ENCODE measurements around the gene ITGB6. TPM values are rescaled to one million over a fixed set of nuclear protein-coding genes. Genes with fewer than 3 reads are reported as not detected.
"Not testable (repeated sequence)": the region's sequence is repeated elsewhere in the genome, so short reads cannot be mapped to it uniquely, and the experiment has no call there.

Gene ITGB6
- total RNA-seq, 2 experiments from 2014 or later, result not detected

DNA sequence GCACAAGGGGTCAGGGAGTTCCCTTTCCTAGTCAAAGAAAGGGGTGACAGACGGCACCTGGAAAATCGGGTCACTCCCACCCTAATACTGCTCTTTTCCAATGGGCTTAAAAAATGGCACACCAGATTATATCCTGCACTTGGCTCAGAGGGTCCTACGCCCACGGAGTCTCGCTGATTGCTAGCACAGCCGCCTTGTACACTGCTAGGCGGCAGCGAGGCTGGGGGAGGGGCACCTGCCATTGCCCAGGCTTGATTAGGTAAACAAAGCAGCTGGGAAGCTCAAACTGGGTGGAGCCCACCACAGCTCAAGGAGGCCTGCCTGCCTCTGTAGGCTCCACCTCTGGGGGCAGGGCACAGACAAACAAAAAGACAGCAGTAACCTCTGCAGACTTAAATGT, 85.4 kb downstream of the ITGB6 start:
- H3K36me3 Mint-ChIP-seq; CTCF ChIA-PET; POLR2A ChIA-PET; H3K9me3 Mint-ChIP-seq; H3K4me1 Mint-ChIP-seq (ENCODE audit: low read depth); H3K4me3 Mint-ChIP-seq; DNase-seq; H3K27ac Mint-ChIP-seq: not testable (repeated sequence)
- H3K27me3 Mint-ChIP-seq, result peaks cover 19% of the 10 kb centered on the region
- intact Hi-C loops (cut with micrococcal nuclease), result loop anchor here (5.0 kb wide), 1 partner anchor 1158 kb away; no protein-coding TSS in a partner anchor

DNA sequence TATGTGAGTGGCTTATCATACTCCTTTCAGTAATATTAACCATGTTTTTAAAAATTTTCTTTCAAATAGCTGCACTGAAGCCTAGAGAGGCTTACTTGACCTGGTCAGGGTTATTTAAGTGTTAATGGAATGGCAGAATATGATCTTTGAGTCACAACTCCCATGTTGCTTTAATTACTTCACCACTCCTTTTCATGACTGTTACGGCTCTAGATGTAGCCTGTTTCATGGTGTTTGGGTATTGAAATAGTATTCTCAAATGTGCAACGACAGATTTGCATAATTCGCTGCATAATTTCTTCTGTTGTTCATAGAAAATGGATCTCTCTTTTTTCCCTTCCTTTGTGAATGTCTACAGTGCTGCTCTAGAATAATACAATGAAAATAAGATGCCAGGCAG, 86.1 kb downstream of the ITGB6 start:
- Mint-ChIP-seq H3K4me3 (no peak overlapping the region), H3K4me1 (ENCODE audit: low read depth) (no peaks in the 10 kb centered on the region), H3K9me3 (no peaks in the 10 kb centered on the region), H3K36me3 (no peaks in the 10 kb centered on the region), H3K27ac (no peak overlapping the region), H3K27me3 (peaks cover 19% of the 10 kb centered on the region)
- POLR2A ChIA-PET, result interaction anchor here (0.6 kb wide), 1 partner anchor 93 kb away, joined by 5 read pairs; no protein-coding TSS in a partner anchor
- CTCF ChIA-PET, result no interaction called here
- DNase-seq, result no peak
- intact Hi-C loops (cut with micrococcal nuclease), result loop anchor here (5.0 kb wide), 1 partner anchor 1158 kb away; no protein-coding TSS in a partner anchor

DNA sequence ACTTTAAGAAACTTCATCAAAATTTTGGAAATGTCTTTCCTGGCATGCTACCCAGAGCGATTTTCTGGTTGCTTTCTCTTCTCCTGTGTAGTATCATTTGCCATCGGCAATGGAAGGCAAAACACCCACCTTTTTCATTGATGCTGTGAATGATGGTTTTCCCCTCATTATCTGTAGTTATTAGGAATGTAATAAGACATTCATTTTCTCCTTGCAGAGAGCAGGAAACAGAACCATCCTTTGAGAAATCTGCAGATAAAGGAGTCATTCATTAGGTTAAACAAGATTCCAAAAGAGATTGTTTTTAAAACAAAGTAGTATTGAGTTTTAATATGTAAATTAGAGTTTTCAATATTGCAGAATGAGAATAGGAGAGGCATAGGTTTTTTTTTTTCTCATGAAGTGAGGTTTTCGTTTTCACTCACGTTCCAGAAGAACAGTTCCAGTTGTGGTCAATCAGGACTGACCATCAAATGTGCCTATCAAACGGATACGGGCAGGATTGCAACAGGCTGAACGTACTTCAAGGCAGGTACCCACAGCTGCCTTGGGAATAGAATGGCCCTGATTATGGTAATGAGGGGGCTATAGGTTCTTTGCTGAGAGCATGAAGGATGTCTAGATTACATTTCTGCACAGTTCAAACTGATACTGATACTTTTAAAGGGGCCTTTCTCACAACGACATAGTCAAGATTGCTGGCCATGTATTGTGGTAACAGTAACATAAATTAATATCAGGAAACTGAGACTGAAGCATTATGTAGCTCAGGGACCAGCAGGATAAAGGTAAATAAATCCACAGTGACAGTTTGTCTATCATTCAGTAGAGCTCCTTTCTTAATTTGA, 87.9 kb downstream of the ITGB6 start:
- Mint-ChIP-seq H3K9me3 (no peaks in the 10 kb centered on the region), H3K36me3 (no peaks in the 10 kb centered on the region), H3K27ac (no peak overlapping the region), H3K4me3 (no peak overlapping the region), H3K4me1 (ENCODE audit: low read depth) (no peaks in the 10 kb centered on the region), H3K27me3 (peaks cover 17% of the 10 kb centered on the region)
- intact Hi-C loops (cut with micrococcal nuclease), result loop anchor here (5.0 kb wide), 1 partner anchor 1160 kb away; no protein-coding TSS in a partner anchor
- ChIA-PET POLR2A (no interaction called here), CTCF (interaction anchor here (0.6 to 3.8 kb wide), 6 partner anchors 140 to 1023 kb away, joined by 3 to 56 read pairs (median 3); no protein-coding TSS in a partner anchor)
- DNase-seq, result no peak

DNA sequence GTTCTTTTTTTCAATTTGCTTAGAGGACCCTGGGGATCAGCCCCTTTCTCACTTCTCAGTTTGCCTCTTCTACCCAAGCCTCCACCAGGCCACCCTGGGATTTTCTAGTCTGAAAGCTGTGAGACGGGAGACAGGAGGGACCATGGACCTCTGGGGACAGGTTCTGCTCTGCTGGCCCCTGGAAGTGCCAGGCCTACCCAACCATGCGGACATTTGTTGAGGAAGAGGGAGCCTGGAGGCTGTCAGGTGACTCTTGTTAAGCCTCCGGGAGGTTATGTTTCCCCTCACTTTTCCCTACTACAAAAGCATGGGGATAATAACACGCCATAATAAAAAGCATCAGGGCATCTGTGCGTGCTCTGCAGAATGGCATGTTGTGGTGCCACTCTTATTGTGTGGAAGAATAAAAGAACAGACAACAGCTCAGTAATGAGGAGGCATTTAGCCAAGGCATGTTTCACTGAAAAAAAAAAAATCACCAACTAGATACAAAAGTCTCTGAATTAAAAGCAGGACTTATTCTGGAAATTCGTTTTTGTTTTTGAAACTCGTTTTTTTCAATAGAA, 89.3 kb downstream of the ITGB6 start:
- H3K27ac Mint-ChIP-seq, result no peak overlapping the region
- no peaks in the 10 kb centered on the region for H3K9me3 Mint-ChIP-seq
- H3K4me1 Mint-ChIP-seq (ENCODE audit: low read depth), result no peaks in the 10 kb centered on the region
- H3K4me3 Mint-ChIP-seq, result no peak overlapping the region
- H3K27me3 Mint-ChIP-seq, result peaks cover 20% of the 10 kb centered on the region
- intact Hi-C loops (cut with micrococcal nuclease), result loop anchor here (1.0 to 5.0 kb wide), 4 partner anchors 100 to 1162 kb away; no protein-coding TSS in a partner anchor
- DNase-seq, result no peak
- H3K36me3 Mint-ChIP-seq, result no peaks in the 10 kb centered on the region
- CTCF ChIA-PET, result interaction anchor here (0.6 to 3.8 kb wide), 34 partner anchors 10 to 1163 kb away, joined by 3 to 56 read pairs (median 4); no protein-coding TSS in a partner anchor
- POLR2A ChIA-PET, result no interaction called here

DNA sequence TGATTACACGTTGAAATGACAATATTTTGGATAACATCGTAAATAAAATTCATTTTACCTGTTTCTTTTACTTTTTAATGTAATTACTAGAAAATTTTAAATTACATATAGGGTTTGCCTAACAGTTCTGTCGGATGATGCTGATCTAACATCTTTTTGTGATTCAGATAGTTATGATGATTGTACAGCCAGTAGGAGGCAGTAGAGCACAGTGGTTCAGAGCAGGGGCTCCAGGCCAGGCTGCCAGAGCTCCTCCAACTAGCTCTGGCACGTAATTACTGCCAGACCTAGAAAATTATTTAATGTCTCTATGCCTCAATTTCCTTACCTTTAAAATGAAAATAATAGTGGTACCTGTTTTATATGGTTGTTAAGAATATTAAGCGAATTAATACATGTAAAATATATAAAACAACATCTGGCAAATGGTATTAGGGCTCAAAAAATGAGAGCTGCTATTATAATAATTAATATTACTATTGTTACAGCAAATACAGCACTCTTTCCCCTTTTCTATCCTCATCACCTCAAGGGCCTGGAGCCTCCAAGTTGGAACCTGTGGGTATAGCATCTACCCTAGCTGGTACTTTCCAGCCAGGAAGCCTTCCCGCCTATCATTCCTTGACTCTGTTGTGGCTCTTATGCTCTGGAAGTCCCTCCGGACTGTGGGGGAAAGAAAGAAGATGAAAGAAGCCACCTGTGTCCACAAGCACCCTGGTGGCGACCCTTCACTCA, 90.0 kb downstream of the ITGB6 start:
- no peaks in the 10 kb centered on the region for H3K9me3 Mint-ChIP-seq
- CTCF ChIA-PET, result interaction anchor here (0.6 to 3.8 kb wide), 39 partner anchors 9 to 1163 kb away, joined by 3 to 56 read pairs (median 4); no protein-coding TSS in a partner anchor
- H3K27ac Mint-ChIP-seq, result no peak overlapping the region
- peaks cover 21% of the 10 kb centered on the region for H3K27me3 Mint-ChIP-seq
- POLR2A ChIA-PET, result no interaction called here
- intact Hi-C loops (cut with micrococcal nuclease), result loop anchor here (1.0 to 5.0 kb wide), 4 partner anchors 100 to 1162 kb away; no protein-coding TSS in a partner anchor
- H3K36me3 Mint-ChIP-seq, result no peaks in the 10 kb centered on the region
- peak; percentile 65 for DNase-seq
- H3K4me1 Mint-ChIP-seq (ENCODE audit: low read depth), result no peaks in the 10 kb centered on the region
- H3K4me3 Mint-ChIP-seq, result no peak overlapping the region

DNA sequence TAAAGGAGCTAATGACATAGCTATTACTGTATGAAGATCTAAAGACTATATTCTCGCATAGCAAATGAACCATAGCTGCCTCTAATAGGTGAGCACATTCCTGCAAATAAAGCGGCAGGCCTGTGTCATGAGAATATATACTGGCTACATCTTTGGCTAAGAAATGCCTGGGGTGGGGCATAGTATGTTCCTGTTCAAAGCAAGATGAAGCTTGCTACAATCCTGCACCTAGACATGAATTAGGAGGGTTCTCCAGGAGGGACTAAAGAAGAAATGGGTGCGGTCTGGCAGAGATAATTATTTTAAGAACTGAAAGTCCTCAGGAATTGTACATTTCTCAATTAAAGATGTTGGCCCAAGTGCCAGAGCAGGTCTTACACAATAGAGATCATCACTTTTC, 90.8 kb downstream of the ITGB6 start:
- Mint-ChIP-seq H3K36me3 (no peaks in the 10 kb centered on the region), H3K9me3 (no peaks in the 10 kb centered on the region), H3K4me1 (ENCODE audit: low read depth) (no peaks in the 10 kb centered on the region), H3K4me3 (no peak overlapping the region), H3K27ac (no peak overlapping the region), H3K27me3 (peaks cover 18% of the 10 kb centered on the region)
- POLR2A ChIA-PET, result no interaction called here
- intact Hi-C loops (cut with micrococcal nuclease), result no loop called here
- no peak for DNase-seq
- CTCF ChIA-PET, result interaction anchor here (0.6 to 3.8 kb wide), 22 partner anchors 8 to 1164 kb away, joined by 3 to 56 read pairs (median 5); no protein-coding TSS in a partner anchor

DNA sequence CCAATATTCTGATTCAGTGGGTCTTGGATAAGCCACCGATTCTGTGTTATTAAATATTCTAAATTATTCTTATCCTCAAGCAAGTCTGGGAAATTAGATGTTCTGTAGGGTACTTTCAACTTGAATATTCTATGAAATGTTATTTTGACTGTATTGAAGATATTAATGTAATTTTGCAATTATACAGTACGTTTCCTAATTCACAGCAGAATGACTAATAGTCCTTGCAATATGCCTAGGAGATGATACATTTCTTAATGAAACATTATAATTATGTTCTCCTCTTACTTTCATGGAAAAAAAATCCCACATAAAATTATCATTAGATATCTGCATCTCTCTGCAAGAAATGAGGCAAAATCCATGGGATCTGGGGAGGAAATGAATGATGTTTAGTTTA, 91.4 kb downstream of the ITGB6 start:
- H3K4me1 Mint-ChIP-seq (ENCODE audit: low read depth), result no peaks in the 10 kb centered on the region
- H3K27ac Mint-ChIP-seq, result no peak overlapping the region
- H3K27me3 Mint-ChIP-seq, result peaks cover 17% of the 10 kb centered on the region
- H3K9me3 Mint-ChIP-seq, result no peaks in the 10 kb centered on the region
- POLR2A ChIA-PET, result no interaction called here
- no peak overlapping the region for H3K4me3 Mint-ChIP-seq
- CTCF ChIA-PET, result interaction anchor here (1.1 to 3.8 kb wide), 6 partner anchors 18 to 886 kb away, joined by 3 to 56 read pairs (median 6); no protein-coding TSS in a partner anchor
- intact Hi-C loops (cut with micrococcal nuclease), result no loop called here
- no peaks in the 10 kb centered on the region for H3K36me3 Mint-ChIP-seq
- DNase-seq, result no peak

DNA sequence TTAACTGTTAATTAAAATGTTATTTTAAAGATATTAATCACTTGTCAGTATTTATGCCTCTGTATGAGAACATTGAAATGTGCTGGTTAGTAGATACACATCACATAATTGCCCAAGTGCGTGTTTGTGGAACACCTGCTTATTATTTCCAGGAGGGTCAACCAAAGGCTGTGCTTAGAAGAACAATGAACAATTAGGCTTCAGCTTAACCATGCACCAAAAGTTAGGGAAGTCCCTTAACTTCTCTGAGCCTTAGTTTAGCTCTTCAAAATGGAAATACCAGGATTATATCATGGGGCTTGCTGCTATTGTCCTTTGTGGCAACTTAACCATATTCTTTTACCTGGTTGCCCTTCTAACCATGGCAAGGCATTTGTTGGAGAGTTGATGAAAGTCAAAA, 94.7 kb downstream of the ITGB6 start:
- intact Hi-C loops (cut with micrococcal nuclease), result no loop called here
- Mint-ChIP-seq H3K4me3 (no peak overlapping the region), H3K9me3 (no peaks in the 10 kb centered on the region), H3K27ac (no peak overlapping the region), H3K36me3 (no peaks in the 10 kb centered on the region), H3K4me1 (ENCODE audit: low read depth) (peaks cover 2% of the 10 kb centered on the region), H3K27me3 (peaks cover 6% of the 10 kb centered on the region)
- DNase-seq, result no peak
- POLR2A ChIA-PET, result no interaction called here
- CTCF ChIA-PET, result no interaction called here

DNA sequence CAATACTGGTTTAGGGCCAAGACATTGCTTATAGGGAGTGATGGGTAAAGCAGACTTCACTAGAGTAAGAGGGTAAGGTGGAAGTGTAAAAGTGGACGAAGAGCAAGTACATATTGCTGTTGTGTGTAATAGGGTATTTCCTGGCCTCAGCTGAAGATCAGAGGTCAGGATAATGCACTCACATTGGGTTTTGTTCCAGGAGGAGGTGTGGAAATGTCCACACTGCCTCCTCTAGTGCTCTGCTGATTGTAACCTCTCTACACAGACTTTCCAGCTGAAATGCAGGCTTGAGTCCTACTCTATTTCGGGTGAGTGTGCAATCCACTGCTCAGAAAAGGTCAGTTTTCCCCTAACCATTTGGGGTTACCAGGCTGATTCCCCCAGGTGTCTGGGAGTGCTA, 96.0 kb downstream of the ITGB6 start:
- POLR2A ChIA-PET, result no interaction called here
- Mint-ChIP-seq H3K27me3 (peaks cover 6% of the 10 kb centered on the region), H3K4me3 (no peak overlapping the region), H3K4me1 (ENCODE audit: low read depth) (peaks cover 2% of the 10 kb centered on the region), H3K36me3 (no peaks in the 10 kb centered on the region), H3K9me3 (no peaks in the 10 kb centered on the region), H3K27ac (no peak overlapping the region)
- CTCF ChIA-PET, result no interaction called here
- DNase-seq, result no peak
- intact Hi-C loops (cut with micrococcal nuclease), result no loop called here

DNA sequence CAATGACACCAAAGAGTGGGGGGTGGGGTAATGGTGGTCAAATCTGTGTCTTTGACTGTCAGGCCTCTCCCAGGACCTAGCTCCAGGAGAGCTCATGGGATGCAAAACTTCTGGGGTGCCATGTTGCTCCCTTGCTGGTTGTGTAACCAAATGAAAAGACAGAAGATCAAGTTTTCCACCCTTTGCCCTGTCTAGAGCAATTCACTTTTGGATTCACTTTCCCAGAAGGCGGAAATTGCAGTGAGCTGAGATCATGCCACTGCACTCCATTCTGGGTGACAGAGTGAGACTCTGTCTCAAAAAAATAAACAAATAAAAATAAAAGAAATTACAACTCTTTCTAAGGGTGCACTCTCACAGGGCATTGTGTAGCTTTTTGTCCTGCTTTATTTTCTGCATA, 102.7 kb downstream of the ITGB6 start:
- CTCF ChIA-PET, result interaction anchor here (1.0 to 2.0 kb wide), 2 partner anchors 13 to 385 kb away, joined by 3 to 12 read pairs; partner anchors contain the start of gene MARCHF7
- intact Hi-C loops (cut with micrococcal nuclease), result no loop called here

DNA sequence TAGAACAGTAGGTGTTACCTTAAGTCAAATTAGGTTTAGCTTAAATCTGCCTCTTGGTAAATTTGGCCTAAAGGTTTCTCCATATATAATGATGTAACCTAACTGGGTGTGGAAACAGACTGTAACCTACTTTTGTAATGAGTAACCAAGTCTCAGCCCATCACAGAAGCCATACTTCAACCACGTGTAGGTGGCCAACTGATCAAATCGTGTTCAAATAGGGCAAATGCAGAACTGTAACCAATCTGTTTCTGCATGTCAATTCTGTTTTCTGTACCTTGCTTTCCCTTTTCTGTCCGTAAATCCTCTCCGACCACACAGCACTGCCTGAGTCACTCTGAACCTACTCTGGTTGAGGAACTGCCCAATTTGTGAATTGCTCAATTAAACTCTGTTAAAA, 103.7 kb downstream of the ITGB6 start:
- H3K9me3 Mint-ChIP-seq, result peaks cover 6% of the 10 kb centered on the region
- ChIA-PET CTCF (interaction anchor here (0.9 to 2.0 kb wide), 4 partner anchors 13 to 967 kb away, joined by 3 to 12 read pairs (median 3); partner anchors contain the start of gene MARCHF7), POLR2A (interaction anchor here (1.0 kb wide), 1 partner anchor 55 kb away, joined by 3 read pairs; no protein-coding TSS in a partner anchor)
- H3K4me3 Mint-ChIP-seq, result no peak overlapping the region
- intact Hi-C loops (cut with micrococcal nuclease), result no loop called here
- H3K4me1 Mint-ChIP-seq (ENCODE audit: low read depth), result peaks cover 5% of the 10 kb centered on the region
- H3K27ac Mint-ChIP-seq, result no peak overlapping the region
- H3K36me3 Mint-ChIP-seq, result peaks cover 3% of the 10 kb centered on the region
- peaks cover 9% of the 10 kb centered on the region for H3K27me3 Mint-ChIP-seq
- peak; percentile 26 for DNase-seq

More for the DNA sequence above, 102.7 kb downstream of the ITGB6 start:
- H3K36me3 Mint-ChIP-seq, result peaks cover 3% of the 10 kb centered on the region
- no peak for DNase-seq
- H3K4me3 Mint-ChIP-seq, result no peak overlapping the region
- H3K4me1 Mint-ChIP-seq (ENCODE audit: low read depth), result peaks cover 7% of the 10 kb centered on the region
- no peak overlapping the region for H3K27ac Mint-ChIP-seq
- POLR2A ChIA-PET, result no interaction called here
- peaks cover 4% of the 10 kb centered on the region for H3K9me3 Mint-ChIP-seq
- peaks cover 8% of the 10 kb centered on the region for H3K27me3 Mint-ChIP-seq

DNA sequence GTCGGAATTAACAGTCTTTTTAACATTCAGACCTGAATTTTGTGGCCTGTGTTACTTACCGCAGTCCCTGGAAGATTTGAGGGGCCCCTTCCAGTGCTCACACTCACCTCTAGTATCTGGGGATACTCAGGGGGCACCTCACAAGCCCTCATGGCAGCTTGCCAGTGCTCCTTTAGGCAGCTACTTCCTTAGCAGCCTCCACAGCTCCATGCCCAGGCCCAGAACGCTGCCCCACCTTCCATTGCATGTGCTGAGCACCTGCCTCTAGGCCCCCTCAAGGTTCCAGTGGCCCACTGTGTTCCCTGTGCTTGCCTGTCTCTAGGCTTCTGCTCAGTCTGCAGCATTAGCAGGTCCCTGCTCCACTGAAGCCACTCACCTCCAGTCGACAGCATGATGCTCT, 107.6 kb downstream of the ITGB6 start:
- Mint-ChIP-seq H3K4me1 (ENCODE audit: low read depth) (peaks cover 5% of the 10 kb centered on the region), H3K36me3 (peaks cover 13% of the 10 kb centered on the region), H3K27ac (no peak overlapping the region), H3K4me3 (no peak overlapping the region), H3K9me3 (peaks cover 41% of the 10 kb centered on the region), H3K27me3 (peaks cover 9% of the 10 kb centered on the region)
- intact Hi-C loops (cut with micrococcal nuclease), result no loop called here
- ChIA-PET POLR2A (no interaction called here), CTCF (no interaction called here)
- DNase-seq, result no peak

Measured in activated CD4-positive, alpha-beta memory T cell treated with anti-CD3 and anti-CD28 coated beads for 36 hours (primary cell).